Stimulated activated CD4-positive, alpha-beta T cell treated with anti-CD3 and anti-CD28 coated beads, Interleukin-1b, Interleukin-23, amount 100 ng/mL, for 48 hours (primary cell): Measurements from ENCODE around the gene BIVM.

Source experiments
- DNase-seq: peaks from one replicate; pipeline ENCODE4 v3.0.0-alpha.2; 2020

BIVM gene

GRCh38 chr13:102881819-102882686 lies 83.1 kb downstream of the BIVM start:
- DNase-seq, result no peak
